Cerebellar cortex (tissue), 1 donor: ENCODE measurements around the gene RBM17.
"Not testable (repeated sequence)": the region's sequence is repeated elsewhere in the genome, so short reads cannot be mapped to it uniquely, and the experiment has no call there.

Source experiments
- DNase-seq: peaks from one replicate; pipeline ENCODE4 v3.0.0-alpha.2; 2015; ENCODE audit warnings: low spot score

Gene RBM17

DNA sequence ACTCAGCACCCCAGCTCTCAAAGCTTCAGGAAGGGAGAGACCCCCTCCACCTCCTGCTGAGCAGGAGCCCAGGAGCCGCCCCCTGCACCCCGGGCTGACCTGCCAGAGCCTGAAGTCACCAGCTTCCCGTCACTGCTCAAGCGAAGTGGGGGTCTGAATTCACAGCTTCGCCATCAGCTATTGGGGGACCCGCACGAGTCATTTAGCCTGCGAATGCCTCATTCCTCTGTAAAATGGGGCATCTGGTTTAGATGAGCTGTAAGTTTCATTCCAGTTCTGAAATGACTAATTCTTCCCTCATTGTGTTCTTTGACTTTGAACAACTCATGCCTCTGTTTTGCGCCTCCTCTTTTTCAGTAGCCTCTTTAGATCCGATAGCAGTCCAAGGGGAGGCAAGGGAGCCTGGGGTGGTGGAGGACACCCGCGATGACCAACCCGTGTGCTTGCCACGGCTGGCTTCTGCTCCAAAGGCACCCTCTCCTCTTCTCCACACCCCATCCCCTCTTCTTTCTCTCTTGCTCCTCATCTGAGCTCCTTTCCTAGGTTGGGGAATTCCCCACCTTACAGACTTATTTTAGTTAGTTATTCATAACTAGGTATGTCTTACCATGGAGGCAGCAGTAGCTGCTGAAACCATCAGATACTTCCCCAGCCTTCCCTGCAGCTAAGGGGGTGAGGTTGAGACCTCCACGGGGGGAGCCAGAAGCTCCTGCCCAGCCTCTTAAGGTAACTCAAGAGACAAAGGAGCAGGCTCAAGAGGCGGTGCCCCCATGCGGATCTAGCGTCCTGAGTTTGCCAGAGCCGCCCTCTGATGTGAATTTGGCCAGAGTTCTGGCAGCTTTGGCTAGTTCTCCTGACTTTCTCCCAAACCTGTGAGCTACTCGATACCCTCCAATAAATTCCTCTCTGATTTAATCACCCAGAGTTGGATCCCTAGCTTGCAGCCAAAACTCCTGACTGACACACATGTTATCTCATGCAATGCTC, 47.7 kb downstream of the RBM17 start:
- no peak for DNase-seq

GRCh38 chr10:6138456-6138855, 49.6 kb downstream of the RBM17 start:
- no peak for DNase-seq

- DNase-seq: no peak
These were observed 50.6 kb downstream of the RBM17 start for GRCh38 chr10:6139470-6139869.

GRCh38 chr10:6140141-6140841, 51.5 kb downstream of the RBM17 start:
- no peak for DNase-seq

GRCh38 chr10:6140965-6141295, 52.1 kb downstream of the RBM17 start:
- DNase-seq: no peak

DNA sequence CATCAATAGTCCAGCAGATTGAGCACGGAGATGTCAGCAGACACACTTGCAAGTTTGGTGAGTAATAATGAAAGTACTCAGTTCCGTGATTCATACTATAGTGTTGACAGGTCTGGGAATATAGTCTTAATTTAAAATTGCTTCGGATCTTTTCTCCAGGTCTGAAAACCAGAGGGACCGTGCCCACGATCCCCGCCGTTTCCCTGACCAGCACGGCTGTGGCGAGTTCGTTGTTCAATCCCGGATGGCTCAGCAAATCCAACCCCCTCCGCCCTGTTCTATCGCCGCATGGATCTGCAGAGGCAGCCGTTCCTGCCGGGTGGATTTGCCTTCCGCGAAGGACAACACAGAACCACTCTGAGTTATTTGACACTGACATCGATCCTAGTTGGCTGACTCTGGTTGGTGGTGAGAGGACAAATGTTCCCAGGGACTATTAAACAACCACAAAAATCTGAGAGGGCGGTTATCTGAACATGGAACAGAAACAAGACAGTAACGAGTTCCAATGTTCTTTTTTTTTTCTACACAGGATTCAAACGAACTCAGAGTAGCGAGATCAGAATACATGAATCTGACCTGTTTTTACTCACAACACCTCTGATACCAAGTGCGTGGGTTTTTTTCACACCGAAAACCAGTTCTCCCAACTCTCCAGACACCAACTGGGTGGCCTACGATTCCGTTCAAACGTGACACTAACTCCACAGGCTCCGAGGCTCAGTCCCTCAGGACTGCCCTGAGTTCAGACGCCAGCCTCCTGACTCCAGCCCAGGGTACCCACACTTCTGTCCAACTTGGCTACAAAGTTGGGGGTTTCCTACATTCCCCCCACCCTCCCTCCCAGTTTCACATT, 52.7 kb downstream of the RBM17 start:
- no peak for DNase-seq

DNA sequence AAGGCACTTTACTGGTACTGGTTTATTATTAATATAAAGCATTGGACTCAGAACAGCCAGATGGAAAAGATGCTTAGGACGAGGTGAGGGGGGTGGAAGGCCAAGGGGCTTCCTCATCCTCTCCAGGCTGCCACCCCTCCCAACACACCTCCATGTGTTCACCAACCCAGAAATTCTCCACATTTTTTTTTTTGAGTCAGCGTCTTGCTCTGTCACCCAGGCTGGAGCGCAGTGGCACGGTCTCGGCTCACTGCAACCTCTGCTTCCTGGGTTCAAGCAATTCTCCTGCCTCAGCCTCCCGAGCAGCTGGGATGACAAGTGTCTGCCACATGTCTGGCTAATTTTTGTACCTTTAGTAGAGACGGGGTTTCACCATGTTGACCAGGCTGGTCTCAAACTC, 53.4 kb downstream of the RBM17 start:
- not testable (repeated sequence) for DNase-seq

- no peak for DNase-seq
These were observed 53.8 kb downstream of the RBM17 start for GRCh38 chr10:6142644-6143043.

DNA sequence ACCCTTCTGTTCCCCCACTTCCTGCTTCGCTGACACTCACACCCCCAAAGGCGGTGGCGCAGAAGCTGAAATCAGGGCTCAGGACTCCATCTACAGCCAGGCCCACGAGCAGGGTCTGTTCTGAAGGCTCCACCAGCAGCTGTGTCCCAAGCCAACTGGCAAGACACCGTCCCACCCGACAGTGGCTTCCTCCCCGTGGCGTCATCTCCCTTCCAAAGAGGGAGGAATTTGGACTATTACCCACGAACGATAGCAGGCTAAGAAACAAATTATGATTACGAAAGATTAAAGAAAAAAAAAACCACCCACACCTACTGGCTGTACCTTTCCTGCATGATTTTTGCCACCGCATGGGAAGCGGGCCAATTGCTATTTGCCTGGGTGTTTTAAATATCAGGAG, 54.3 kb downstream of the RBM17 start:
- DNase-seq: no peak

GRCh38 chr10:6144406-6145165, 55.8 kb downstream of the RBM17 start:
- DNase-seq: peak; percentile 79

DNA sequence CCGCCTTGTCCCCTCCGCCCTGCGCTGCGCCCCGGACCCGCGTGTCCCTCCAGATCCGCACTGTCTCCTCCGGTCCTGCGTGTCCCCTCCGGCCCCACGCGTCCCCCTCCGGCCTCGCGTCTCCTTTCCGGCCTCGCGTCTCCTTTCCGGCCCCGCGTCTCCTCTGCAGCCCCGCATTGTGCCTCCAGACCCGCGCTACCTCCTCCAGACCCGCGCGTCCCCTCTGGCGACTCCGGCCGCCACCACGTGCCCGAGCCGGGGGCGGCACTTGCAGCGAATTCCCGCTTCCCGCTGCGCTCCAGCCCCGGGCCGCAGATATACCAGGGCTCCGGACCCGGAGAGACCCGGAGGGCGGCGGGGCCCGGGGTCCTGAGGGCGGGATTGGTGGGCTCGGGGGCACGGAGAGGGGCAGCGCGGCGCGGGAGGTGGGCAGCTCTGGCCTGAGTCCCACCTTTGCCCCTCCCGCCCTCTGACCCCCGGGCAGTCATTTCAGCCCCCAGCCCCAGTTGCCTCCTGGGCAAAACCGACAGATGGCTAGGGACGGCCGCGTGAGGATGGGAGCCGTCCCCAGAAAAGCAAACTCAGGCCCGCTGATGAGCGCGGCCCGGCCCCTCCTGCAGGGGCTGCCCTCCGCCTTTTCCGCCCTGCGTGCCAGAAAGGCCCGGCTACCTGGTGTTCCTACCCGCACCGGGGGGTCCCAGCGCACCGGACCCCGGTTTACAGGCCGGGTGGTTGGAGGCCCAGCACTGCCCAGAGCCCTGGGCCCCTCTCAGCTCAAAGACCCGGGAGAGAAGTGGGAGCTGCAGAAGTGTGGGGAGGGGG, 56.5 kb downstream of the RBM17 start:
- DNase-seq: no peak

GRCh38 chr10:6146013-6146785, 57.4 kb downstream of the RBM17 start:
- no peak for DNase-seq

GRCh38 chr10:6146921-6147320, 58.1 kb downstream of the RBM17 start:
- no peak for DNase-seq

DNA sequence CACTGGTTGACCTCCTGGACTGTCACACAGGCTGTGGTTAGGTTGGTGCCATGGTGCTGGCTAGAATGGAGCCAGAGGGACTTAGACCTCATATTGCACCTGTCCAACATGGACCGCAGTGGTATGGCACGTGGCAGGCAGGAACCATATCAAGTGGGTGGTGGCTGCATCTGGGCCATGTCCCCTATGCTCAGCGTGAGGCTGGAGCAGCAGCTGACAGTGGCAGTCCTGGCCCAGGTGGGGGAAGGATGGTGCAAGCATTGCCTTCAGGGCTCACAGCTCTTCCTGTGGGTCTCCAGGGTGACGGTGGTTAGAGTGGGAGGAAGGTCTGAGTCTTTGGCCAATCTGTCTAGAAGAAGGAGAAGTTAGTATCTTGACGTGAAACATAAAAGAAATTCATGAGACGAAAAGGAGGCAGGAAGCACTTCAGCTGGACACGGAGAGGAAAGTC, 59.4 kb downstream of the RBM17 start:
- no peak for DNase-seq

DNA sequence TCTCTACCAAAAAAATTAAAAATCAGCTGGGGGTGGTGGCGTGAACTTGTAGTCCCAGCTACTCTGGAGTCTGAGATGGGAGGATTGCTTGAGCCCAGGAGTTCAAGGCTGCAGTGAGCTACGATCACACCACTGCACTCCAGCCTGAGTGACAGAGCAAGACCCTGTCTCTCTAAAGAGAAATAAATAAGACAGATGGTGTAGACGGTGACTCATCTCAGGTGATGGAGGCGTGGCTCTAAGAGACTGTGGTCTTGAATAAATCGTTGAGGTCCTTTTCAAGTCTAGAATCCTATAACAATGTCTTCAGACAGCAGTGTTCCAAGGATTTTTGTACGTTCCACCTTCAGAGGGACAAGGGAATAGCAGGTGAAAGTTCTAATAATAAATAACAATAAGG, 60.1 kb downstream of the RBM17 start:
- no peak for DNase-seq

GRCh38 chr10:6151087-6151977, 62.5 kb downstream of the RBM17 start:
- DNase-seq: peak; percentile 67

DNA sequence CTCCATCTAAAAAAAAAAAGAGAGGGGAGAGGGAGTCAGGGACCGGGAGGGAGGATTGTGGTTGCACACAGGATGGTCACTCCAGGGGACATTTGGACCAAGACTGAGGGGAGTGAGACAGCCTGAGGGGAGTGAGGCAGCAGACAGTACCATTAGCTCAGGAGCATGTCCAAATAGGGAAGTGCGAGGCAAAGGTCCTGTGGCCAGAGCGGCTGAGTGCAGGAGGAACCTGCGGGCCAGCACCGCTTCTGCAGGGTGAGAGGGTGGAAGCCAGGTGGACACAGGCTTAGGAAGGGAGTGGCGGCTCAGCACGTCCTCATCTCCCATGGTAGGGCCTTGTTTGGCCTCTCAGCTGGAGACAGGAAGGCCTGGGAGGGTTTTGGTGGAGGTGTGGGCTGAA, 65.0 kb downstream of the RBM17 start:
- no peak for DNase-seq

DNA sequence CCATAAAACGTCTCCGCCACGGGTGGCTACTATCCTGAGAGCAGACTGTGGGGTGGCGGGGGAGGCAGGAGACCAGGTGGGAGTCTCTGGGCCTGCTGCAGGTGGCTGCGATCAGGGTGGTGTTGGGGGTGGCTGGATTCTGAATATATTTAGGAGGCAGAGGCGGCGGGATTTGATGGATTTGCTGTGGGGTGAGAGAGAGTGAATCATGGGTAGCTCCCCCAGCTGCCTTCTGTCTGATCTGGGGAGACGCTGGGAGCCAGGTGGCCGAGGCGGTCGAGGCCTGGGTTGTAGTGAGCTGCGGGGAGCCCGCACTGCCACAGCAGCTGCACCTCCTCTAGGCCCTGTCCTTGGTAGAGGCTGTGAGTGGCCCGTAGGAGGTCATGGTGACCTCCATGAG, 65.7 kb downstream of the RBM17 start:
- DNase-seq: no peak

DNA sequence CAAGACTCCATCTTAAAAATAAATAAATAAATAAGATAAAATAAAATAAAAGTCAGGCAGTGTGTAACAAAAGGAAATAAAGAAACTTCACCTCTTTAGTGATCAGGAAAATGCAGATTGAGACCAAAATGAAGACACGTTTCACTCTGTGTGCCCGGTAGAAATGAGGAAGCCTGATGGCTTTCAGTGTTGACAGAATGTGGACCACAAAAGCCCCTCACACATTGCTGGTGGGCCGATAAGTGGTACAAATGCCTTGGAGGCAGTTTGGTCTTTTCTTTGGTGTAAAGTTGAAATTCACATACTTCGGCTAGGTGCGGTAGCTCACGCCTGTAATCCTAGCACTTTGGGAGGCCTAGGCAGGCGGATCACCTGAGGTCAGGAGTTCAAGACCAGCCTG, 69.4 kb downstream of the RBM17 start:
- no peak for DNase-seq
